GM19238 (cell line): ENCODE measurements around the gene RAB1B.
"Not testable (repeated sequence)": the region's sequence is repeated elsewhere in the genome, so short reads cannot be mapped to it uniquely, and the experiment has no call there.

Experiments used
- DNase-seq: peaks from one replicate; pipeline ENCODE4 v3.0.0; 2011; ENCODE audit warnings: low spot score; ENCODE audit not compliant: insufficient read length

RAB1B gene

DNA sequence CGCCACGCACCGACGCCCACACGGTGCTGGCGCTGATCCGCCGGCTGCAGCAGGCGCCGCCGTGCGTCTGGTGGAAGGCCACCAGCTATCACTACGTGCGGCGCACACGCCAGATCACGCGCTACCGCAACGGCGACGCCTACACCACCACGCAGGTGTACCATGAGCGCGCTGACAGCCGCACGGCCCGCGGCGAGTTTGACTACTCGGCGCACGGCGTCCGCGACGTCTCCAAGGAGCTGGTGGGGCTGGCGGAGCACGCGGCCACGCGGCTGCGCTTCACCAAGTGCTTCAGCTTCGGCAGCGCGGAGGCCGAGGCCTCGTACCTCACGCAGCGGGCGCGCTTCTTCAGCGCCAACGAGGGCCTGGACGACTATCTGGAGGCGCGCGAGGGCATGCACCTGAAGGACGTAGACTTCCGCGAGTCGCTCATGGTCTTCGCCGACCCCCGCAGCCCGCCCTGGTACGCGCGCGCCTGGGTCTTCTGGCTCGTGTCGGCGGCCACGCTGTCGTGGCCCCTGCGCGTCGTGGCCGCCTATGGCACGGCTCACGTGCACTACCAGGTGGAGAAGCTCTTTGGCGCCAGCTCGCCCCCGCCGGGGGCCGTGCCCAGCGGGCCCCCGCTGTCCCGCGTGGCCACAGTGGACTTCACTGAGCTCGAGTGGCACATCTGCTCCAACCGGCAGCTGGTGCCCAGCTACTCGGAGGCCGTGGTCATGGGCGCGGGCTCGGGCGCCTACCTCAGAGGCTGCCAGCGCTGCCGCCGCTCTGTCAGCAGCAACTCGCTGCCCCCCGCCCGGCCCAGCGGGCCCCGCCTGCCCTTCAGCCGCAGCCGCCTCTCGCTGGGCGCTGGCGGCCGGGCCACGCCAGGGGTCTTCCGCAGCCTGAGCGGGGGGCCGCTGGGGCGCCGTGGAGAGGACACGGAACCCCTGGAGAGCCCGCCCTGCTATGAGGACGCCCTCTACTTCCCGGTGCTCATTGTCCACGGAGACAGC is 26.5 kb downstream of the RAB1B start:
- no peak for DNase-seq

DNA sequence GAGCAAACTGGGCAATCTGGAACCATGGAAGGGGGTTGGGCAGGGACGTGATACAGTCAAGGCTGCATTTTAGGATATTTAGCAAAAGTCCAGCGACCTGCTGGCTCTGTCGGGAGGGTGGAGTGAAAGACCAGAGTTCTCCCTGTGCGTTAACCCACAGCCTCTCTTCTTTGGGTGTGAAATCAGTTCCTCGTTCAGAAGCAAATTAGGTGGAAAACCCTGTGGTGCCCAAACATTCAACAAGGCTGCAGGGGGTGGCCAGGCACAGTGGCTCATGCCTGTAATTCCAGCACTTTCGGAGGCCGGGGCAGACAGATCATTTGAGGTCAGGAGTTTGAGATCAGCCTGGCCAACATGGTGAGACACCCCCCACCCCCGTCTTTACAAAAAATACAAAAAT is 29.2 kb downstream of the RAB1B start:
- DNase-seq = no peak

DNA sequence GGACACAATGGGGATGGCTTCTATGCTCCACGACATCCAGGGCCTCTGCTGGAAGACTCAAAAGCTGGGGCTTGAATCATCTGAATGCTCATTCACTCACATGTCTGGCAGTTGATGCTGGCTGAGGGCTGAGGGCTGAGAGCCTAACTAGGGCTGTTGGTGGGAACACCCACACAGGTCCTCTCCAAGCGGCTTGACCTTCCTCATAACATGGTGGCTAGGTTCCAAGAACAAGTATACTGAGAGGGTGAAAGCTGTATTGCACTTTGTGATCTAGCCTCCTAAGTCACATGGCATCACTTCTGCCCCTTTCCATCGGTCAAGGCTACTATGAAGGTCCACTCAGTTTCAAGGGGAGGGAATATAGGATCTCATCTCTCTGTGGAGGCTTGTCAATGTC is 30.7 kb downstream of the RAB1B start:
- no peak for DNase-seq

DNA sequence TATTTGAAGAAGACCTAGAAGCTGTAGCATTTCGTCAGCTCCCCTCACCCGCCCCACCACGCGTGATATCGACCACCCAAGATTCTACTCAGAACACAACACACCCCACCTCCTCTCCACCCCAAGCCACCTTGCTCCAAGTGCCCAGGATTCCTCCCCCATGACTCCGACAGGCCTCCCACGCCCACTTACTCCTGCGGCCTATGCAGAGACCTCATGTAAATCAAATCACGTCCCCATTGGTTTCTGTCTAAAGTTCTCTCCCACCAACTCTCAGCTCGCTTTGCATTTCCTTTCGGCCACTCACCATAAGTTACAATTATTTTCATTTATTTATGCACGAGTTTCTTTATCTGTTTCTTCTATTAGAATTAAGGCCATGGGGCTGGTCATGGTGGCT is 34.2 kb downstream of the RAB1B start:
- DNase-seq = no peak

DNA sequence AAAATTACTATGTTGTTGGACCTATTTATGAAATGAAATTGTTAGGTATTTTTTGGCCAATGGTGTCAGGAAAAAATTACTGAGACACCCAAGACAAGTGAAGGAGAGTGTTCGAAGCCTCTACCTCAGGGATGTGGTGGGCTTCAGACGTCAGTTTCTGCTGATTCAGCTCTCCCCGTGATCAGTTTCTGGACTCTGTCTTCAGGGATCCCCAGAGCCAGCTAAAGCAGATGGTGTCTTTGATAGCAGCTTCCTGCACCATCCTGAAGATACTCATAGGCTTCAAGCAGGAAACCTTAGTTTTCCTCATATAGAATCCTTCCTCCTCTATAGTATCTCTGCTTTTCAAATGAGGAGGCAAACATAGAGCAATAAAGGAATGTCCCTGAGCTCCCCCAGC is 41.0 kb downstream of the RAB1B start:
- DNase-seq = no peak

DNA sequence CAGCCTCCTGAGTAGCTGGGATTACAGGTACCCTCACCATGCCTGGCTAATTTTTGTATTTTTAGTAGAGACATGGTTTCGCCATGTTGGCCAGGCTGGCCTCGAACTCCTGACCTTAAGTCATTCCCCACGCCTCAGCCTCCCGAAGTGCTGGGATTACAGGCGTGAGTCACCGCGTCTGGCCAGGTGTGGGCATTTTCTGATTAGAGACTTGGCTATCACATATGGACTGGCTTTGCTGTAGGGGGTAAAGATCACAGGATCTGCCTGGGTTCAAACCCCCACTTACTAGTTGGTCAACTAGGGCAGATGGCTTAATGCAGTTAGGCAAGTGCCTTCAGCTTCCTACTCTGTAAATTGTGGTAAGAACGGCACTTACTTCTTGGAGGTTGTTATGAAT is 41.9 kb downstream of the RAB1B start:
- no peak for DNase-seq

DNA sequence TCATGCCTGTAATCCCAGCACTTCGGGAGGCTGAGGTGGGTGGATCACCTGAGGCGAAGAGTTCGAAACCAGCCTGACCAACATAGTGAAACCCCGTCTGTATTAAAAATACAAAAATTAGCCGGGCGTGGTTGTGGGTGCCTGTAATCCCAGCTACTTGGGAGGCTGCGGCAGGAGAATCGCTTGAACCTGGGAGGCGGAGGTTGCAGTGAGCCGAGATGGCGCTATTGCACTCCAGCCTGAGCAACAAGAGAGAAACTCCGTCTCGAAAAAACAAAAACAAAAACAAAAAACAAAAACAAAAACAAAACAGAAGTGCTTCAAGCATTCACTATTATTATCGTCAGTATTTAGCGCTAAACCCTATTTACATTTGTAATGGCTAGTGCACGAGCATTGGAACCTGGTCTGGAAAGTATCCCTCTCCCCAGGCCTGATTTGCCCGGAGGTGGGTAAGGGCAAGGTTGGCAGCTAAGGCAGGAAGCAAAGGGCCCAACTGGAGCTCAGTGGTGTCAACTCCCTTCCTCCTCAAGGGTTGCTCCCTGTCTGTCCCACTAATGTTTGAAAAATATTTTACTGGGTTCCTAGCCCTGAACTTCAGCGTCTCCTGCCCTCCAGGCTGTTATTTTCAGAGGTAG is 42.5 kb downstream of the RAB1B start:
- DNase-seq = not testable (repeated sequence)

DNA sequence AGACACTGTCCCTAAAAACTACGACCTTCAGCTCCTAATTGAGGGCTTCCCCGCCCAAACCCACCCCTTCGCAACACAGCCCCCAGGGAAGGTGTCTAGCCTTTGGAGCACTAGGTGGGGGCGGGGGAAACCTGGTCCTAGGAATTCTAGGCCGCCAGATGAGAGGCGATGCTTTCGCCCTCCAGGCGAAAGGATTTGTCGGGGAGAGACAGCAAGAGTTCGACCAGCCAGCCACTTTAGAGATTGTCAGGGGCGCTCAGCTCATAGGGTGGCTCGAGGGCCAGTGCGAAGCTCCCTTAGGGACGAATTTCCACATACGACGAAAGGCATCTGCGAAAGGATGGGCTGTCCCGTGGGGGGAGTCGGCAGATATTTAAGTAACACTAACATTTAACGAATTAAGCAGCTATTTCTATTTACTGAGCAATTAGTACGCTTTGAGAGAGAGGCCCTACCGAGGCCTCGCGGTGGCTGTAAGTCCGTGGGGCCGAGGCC is 43.1 kb downstream of the RAB1B start:
- DNase-seq = no peak

DNA sequence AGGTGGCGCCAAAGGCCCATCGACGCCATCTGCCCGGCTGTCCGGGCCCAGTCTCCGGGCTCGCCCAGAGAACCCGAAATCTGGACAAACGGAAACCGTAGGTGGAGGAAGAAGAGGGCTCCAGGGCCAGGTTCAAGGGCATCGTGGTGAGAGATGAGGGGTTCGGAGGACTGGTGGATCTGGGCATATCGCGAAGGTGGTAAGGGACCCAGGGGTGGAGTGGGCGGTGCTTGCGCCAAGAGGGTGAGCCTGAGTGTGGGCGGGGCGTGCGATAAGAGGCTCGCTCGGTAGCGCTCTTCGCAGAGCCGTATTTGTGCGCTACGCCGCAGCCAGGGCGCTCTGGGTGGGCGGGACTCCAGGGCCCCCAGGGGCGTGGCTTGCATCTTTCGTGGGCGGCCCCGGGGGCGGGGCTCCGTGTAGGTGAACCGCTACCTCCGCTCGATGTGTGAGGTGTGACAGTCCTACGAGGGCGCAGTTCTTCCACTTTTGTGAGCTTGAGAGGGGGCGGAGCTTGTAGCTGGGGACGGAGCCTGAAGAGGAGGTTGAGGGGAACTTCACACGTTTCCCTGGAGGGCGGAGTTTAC is 43.6 kb downstream of the RAB1B start:
- peak; percentile 87 for DNase-seq

DNA sequence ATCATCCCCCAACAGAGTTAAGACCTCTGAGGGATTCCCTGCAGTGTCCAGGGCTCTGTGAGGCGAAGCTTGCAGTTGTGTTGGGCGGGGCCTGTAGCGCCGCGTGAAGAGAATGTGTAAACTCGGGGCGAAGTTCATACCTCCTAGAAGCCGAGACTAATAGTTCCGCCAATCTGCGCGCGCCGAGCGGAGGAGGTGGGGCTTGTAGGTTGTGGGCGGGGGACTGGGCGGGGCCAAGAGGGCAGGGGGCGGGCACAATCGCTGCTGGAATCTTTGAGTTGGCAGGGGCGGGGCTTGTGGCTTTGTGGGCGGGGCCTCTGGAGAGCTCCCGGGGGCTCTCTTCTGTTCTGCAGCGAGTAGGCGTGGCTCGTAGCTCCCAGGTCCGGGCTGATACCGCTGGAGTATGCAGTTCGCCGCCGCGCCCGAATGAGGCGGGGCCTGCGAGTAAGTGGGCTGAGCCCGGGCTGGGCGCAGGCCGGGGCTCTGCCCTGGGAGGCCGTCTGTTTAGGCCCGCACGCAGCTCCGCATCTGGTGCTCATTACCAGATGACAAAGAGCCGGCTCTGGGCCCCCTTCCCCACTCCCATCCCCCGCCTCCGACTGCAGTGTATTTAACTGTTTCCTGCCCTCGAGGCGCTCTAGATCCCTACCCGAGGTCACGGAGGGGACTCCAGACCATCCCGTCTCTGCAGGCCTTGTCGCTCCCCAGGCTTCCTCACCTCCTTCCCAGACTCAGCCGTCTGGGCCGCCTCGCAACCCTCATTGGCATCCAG is 44.3 kb downstream of the RAB1B start:
- DNase-seq = peak; percentile 94

DNA sequence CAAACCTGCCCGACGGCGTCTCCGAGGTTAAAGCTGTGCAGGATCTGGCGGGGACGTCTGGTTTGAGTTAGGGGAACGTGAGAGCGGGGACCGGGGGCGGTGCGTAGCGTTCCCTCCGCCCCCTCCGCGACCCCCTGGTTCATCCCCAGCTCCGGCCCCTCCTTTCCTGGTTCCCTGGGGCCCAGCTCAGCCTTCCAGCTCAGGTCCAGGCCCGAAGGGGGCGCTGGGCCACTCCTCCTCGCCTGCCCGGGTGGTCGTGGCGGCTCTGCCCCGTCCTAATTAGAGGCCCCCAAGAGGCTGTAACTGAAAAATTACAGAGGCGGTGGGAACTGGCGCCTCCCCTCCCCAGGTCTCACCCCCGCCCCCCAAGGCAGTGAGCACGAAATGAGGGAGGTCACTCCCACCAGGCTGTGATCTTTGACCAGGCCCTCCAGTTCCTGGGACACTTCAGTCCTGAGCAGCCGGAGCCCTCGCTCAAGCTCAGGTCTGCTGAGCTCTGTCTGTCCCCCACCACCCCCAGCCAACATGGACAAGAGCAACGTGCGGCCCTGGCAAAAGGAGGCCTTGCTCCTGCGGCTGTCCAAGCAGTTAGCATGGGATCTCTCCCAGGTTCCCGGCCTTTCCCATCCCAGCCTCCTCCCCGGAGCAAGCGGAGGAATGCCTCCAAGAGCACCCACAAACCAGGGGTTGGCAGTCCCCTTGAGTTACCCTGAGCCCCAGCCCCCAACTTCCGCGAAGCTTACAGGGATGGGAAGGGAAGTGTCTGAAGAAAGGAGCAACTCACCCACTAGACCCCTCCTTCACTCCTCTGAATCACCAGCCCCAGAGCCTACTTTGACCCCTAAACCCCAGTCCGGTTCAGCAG is 45.1 kb downstream of the RAB1B start:
- no peak for DNase-seq

DNA sequence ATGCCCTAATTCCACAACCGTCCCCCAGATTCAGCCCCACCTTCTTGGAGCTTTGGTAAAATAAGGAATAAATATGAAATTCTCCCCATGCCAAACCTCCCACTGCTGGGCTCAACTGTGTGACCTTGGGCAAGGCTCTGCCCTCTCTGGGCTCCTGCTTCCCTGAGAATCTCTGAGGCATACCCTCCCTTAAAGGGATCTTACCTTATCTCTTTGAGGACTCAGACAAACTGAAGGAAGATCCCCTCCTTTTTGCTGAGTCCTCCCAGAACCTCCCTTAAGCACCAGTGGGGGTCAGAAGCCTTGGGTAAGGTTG is 45.7 kb downstream of the RAB1B start:
- DNase-seq = no peak

DNA sequence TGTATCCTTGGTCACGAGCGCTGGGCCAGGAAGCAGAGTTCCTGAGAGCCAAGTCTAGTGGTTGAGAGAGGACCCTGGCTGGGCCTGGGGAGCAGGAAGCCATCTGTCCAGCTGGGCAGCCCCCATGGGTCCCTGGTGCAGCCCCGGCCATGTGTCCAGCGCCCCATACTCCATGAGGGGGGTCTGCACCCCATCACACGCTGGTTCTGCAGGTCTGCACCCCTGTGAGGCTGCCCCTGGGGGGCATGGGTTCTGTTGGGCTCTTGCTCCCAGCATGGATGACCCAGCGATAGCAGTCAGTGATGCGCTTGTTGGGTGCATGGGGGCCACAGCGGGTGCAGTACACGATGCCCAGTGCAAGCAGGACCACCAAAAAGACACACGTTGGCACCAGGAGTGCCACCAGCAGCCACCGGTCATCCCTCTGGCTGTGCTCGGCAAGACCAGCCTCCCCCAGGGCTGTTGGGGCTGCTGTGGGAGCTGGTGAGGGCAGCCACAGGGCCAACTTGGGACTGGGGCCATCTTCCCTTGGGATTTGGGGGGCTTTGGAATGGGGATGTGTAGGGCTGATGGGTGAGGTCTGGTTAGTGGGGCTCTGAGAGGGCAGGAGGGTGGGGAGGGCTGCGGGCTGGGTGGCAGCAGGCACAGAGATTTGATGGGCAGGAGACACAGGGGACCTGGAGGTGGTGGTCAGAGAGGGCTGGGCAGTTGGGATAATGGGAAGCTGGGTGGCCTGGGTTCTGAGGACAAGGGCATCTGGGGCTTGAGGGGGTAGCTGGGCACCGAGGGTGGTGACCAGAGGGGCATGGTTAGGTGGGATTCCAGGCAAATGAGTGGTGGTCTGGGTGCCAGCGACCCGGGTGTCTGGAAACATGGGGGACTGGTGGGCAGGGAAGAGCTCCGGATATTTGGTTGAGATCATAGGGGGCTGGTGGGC is 46.4 kb downstream of the RAB1B start:
- DNase-seq = no peak

DNA sequence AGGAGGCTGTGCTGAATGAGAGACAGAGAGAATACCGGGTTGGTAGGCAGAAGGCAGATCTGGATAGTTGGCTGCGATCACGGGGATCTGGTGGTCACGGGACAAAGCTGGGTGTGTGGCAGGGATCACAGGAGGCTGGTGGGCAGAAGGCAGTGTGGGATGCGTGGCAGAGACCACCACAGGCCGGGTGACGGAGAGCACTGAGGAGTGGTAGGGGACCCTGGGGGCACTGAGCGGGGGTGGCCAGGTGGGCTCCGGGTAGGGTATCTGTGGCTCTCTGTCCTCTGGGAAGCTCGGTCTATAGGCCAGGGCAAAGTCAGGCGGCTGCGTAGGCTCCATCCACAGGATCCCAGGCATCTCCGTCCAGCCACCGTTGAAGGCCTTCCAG is 47.1 kb downstream of the RAB1B start:
- DNase-seq = no peak

DNA sequence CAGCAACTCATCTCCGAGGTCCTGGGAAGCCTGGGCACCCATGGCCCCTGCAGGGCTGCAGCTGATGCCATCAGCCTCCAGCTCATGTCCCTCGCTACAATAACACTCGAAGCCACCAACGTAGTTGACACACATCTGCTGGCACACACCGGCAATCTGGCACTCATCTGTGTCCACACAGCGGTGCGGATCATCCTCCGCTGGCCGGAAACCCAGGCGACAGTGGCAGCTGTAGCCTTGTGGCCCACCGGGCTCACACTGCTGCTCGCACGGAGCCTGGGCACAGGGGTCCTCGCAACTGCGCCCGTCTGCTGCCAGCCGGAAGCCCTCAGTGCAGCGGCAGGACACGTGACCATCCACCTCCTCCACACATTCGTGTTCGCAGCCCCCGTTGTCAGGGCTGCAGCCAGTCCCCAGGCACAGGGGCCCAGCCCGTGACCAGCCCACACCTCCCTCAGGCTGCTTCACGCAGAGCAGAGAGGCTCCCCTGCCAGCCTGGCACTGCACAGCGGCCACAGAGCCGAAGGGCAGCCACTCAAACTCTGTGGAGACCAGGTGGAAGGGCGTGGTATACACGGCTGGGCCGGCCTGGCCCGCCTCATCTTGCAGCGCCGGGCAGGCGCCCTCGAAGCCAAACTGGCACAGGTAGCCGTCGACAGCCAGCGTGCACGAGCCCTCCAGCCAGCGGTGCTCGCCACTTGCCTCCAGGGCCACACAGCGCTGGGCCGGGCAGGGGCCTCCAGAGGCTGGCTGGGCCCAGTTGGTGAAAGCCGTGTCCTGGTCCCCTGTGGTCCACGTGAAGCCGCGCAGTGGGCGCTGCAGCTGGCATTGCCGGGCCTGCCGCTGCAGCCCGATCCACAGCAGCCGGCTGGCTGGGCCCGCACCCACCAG is 47.7 kb downstream of the RAB1B start:
- DNase-seq = no peak

DNA sequence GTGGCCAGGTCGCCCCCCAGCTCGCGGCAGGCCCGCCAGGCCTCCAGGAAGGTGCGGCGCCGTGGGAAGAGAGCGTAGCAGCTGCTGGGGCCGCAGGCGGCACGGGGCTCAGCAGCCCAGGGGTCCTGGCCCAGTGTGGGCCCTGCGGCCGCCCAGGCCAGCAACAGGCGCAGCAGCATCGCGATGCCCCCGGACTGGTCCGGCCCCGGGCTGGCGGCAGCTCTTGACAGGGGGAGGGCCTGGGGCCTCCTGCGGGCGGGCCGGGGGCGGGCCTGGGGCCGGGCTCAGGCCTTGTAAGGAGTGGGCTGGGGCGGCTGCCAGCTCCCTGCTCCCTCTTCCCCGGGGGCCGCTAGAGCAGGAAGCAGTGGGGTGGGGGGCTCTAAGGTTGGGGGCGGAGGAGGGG is 48.4 kb downstream of the RAB1B start, which contains the start of gene CD248:
Gene CD248 (minus strand): TSS at position 196 of the 403 bp plus-strand sequence. CDS start 17 bp downstream, at position 179.
- no peak for DNase-seq

DNA sequence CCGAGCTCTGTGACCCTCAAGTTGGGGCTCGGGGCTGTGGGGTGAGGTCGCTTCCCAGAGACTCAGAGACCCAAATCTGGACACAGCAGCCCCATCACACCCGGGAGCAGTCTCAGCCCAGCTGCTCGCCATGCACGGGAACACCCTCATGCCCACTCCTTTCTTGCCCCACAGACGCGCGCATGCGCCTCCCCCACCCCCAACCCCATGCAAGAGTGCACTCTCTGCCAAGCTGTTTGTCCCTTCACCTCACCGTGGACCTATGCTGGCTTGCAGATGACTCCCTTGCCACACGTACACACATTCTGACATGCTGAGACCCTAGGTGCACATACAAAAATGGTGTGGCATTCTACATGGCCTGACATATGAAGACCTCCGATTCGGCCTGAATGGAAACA is 48.9 kb downstream of the RAB1B start:
- no peak for DNase-seq
